ENCODE measurements around the gene PLS3. TPM values are rescaled to one million over a fixed set of nuclear protein-coding genes. Genes with fewer than 3 reads are reported as not detected.

PLS3 gene
- total RNA-seq, 1 experiment from 2014 or later: 96.7 TPM

GRCh38 chrX:115679460-115679859, 118.5 kb downstream of the PLS3 start (continued):
- TF ChIP-seq, protein P1, sequence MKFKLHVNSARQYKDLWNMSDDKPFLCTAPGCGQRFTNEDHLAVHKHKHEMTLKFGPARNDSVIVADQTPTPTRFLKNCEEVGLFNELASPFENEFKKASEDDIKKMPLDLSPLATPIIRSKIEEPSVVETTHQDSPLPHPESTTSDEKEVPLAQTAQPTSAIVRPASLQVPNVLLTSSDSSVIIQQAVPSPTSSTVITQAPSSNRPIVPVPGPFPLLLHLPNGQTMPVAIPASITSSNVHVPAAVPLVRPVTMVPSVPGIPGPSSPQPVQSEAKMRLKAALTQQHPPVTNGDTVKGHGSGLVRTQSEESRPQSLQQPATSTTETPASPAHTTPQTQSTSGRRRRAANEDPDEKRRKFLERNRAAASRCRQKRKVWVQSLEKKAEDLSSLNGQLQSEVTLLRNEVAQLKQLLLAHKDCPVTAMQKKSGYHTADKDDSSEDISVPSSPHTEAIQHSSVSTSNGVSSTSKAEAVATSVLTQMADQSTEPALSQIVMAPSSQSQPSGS (CRISPR knock-in tag; IDR thresholded peaks at IDR 0.05; ENCODE audit: borderline replicate concordance, low read depth): no peak
- TF ChIP-seq PRRX2 (CRISPR knock-in tag; IDR thresholded peaks at IDR 0.05) (no peak), ELF4 (CRISPR knock-in tag; IDR thresholded peaks at IDR 0.05; ENCODE audit: low read depth) (no peak), SP1 (CRISPR knock-in tag; conservative IDR thresholded peaks at IDR 0.05) (no peak), NR2C2 (CRISPR knock-in tag; IDR thresholded peaks at IDR 0.05) (no peak)
- TF ChIP-seq, protein P2, sequence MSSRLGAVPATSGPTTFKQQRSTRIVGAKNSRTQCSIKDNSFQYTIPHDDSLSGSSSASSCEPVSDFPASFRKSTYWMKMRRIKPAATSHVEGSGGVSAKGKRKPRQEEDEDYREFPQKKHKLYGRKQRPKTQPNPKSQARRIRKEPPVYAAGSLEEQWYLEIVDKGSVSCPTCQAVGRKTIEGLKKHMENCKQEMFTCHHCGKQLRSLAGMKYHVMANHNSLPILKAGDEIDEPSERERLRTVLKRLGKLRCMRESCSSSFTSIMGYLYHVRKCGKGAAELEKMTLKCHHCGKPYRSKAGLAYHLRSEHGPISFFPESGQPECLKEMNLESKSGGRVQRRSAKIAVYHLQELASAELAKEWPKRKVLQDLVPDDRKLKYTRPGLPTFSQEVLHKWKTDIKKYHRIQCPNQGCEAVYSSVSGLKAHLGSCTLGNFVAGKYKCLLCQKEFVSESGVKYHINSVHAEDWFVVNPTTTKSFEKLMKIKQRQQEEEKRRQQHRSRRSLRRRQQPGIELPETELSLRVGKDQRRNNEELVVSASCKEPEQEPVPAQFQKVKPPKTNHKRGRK (CRISPR knock-in tag; IDR thresholded peaks at IDR 0.05; ENCODE audit: borderline replicate concordance): no peak
- TF ChIP-seq, protein P3, sequence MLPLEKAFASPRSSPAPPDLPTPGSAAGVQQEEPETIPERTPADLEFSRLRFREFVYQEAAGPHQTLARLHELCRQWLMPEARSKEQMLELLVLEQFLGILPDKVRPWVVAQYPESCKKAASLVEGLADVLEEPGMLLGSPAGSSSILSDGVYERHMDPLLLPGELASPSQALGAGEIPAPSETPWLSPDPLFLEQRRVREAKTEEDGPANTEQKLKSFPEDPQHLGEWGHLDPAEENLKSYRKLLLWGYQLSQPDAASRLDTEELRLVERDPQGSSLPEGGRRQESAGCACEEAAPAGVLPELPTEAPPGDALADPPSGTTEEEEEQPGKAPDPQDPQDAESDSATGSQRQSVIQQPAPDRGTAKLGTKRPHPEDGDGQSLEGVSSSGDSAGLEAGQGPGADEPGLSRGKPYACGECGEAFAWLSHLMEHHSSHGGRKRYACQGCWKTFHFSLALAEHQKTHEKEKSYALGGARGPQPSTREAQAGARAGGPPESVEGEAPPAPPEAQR (CRISPR knock-in tag; IDR thresholded peaks at IDR 0.05): no peak

DNA sequence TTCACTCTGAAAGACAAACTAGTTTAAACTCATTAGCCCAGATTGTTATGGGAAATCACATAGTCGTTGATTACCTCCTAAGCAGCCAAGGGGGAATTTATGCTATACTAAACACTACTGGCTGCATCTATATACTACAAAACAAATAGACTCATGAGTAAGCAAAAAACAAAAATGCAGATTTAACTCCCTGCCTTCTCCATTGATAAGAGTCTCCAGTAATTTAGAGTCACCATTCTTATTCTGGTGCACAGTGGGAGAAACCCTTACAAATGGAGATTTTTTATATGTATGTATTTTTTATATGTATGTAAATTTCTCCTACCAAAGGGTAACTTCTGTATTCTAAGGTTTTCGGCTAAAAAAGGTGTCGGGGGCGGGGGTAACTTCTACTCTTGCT, 126.6 kb downstream of the PLS3 start:
- POLR2A ChIA-PET: no interaction called here

DNA sequence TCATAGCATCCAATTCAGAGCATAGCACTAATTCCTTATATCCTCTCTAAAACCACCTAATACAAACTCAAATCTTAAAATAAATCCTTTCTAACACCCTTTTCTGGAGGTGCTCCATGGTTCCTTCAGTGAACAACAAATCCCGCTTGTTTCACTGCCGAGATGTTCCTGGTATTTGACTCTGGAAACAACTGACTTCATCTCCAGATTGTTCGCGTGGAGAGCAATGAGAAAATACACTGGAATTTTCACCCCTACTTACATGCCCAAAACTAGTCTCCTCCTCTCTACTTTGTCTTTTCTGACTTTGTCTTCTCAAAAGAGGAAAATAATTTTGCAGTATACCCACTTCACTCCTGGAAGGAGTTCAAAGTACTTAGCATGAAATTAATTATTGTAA, 129.0 kb downstream of the PLS3 start:
- no peak for ATAC-seq
- ChIA-PET POLR2A (no interaction called here), CTCF (interaction anchor here (2.0 to 4.3 kb wide), 3 partner anchors 9 to 38 kb away, joined by 10 to 24 read pairs (median 23); no protein-coding TSS in a partner anchor)
- peak overlapping the region; percentile 99 for H3K27ac Mint-ChIP-seq
- H3K9me3 Mint-ChIP-seq: no peaks in the 10 kb centered on the region
- peaks cover 60% of the 10 kb centered on the region for H3K4me1 Mint-ChIP-seq
- H3K4me3 Mint-ChIP-seq: no peak overlapping the region
- DNase-seq (ENCODE audit: low spot score): no peak
- H3K27me3 Mint-ChIP-seq (ENCODE audit: low read depth): no peaks in the 10 kb centered on the region
- no peaks in the 10 kb centered on the region for H3K36me3 Mint-ChIP-seq
- TF ChIP-seq, protein P3 (CRISPR knock-in tag; IDR thresholded peaks at IDR 0.05): no peak
- no peak for TF ChIP-seq GABPB1 (CRISPR knock-in tag; IDR thresholded peaks at IDR 0.05)
- TF ChIP-seq ESRRA (CRISPR knock-in tag; IDR thresholded peaks at IDR 0.05; ENCODE audit: borderline replicate concordance): no peak
- TF ChIP-seq AR (CRISPR knock-in tag; IDR thresholded peaks at IDR 0.05): no peak
- TF ChIP-seq OVOL2 (CRISPR knock-in tag; IDR thresholded peaks at IDR 0.05; ENCODE audit: borderline replicate concordance): no peak
- TF ChIP-seq NFYB (CRISPR knock-in tag; conservative IDR thresholded peaks at IDR 0.05; ENCODE audit: low read depth): no peak
- no peak for TF ChIP-seq SMAD4 (CRISPR knock-in tag; IDR thresholded peaks at IDR 0.05)
- TF ChIP-seq ZNF263 (CRISPR knock-in tag; IDR thresholded peaks at IDR 0.05; ENCODE audit: low read depth): no peak
- TF ChIP-seq, protein P4, sequence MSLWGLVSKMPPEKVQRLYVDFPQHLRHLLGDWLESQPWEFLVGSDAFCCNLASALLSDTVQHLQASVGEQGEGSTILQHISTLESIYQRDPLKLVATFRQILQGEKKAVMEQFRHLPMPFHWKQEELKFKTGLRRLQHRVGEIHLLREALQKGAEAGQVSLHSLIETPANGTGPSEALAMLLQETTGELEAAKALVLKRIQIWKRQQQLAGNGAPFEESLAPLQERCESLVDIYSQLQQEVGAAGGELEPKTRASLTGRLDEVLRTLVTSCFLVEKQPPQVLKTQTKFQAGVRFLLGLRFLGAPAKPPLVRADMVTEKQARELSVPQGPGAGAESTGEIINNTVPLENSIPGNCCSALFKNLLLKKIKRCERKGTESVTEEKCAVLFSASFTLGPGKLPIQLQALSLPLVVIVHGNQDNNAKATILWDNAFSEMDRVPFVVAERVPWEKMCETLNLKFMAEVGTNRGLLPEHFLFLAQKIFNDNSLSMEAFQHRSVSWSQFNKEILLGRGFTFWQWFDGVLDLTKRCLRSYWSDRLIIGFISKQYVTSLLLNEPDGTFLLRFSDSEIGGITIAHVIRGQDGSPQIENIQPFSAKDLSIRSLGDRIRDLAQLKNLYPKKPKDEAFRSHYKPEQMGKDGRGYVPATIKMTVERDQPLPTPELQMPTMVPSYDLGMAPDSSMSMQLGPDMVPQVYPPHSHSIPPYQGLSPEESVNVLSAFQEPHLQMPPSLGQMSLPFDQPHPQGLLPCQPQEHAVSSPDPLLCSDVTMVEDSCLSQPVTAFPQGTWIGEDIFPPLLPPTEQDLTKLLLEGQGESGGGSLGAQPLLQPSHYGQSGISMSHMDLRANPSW (CRISPR knock-in tag; conservative IDR thresholded peaks at IDR 0.05; ENCODE audit: low read depth): no peak

More for the DNA sequence above, 126.6 kb downstream of the PLS3 start:
- no peaks in the 10 kb centered on the region for H3K27me3 Mint-ChIP-seq (ENCODE audit: low read depth)
- no peak for ATAC-seq
- H3K4me1 Mint-ChIP-seq: peaks cover 52% of the 10 kb centered on the region
- no peak for TF ChIP-seq E2F5 (CRISPR knock-in tag; IDR thresholded peaks at IDR 0.05)
- TF ChIP-seq MAX (CRISPR knock-in tag; IDR thresholded peaks at IDR 0.05): no peak
- 0 out of 2 replicates have a peak, but pooled peaks have one; percentile 29 for TF ChIP-seq NFE2L1 (CRISPR knock-in tag; IDR thresholded peaks at IDR 0.05)
- TF ChIP-seq ZNF416 (CRISPR knock-in tag; IDR thresholded peaks at IDR 0.05): no peak
- no peak overlapping the region for H3K4me3 Mint-ChIP-seq
- no peaks in the 10 kb centered on the region for H3K36me3 Mint-ChIP-seq
- no peak for DNase-seq (ENCODE audit: low spot score)
- CTCF ChIA-PET: no interaction called here
- peak overlapping the region; percentile 97 for H3K27ac Mint-ChIP-seq
- no peaks in the 10 kb centered on the region for H3K9me3 Mint-ChIP-seq

Data from WTC11 (cell line).